Measurements from ENCODE around the gene PKD1.
"Not testable (repeated sequence)": the region's sequence is repeated elsewhere in the genome, so short reads cannot be mapped to it uniquely, and the experiment has no call there.

DNA sequence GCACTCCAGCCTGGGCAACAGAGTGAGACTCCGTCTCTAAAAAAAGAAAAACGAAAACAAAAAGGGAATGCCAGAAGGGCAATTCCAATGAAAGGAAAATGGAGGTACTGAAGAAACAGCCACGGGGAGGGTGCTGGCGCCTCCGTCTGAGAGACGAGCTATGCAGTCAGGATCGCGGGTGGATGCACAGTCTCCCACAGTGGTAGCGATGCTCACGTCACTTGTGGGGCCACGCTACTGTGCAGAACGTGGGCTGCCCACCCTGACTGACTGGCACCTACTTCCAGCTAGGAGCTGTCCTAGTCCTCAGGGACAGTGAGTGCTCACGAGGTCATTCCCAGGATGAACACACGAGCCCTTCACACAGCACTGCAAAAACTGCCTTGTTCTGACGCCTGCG lies 34.1 kb downstream of the PKD1 start:
- TF ChIP-seq, protein P1, sequence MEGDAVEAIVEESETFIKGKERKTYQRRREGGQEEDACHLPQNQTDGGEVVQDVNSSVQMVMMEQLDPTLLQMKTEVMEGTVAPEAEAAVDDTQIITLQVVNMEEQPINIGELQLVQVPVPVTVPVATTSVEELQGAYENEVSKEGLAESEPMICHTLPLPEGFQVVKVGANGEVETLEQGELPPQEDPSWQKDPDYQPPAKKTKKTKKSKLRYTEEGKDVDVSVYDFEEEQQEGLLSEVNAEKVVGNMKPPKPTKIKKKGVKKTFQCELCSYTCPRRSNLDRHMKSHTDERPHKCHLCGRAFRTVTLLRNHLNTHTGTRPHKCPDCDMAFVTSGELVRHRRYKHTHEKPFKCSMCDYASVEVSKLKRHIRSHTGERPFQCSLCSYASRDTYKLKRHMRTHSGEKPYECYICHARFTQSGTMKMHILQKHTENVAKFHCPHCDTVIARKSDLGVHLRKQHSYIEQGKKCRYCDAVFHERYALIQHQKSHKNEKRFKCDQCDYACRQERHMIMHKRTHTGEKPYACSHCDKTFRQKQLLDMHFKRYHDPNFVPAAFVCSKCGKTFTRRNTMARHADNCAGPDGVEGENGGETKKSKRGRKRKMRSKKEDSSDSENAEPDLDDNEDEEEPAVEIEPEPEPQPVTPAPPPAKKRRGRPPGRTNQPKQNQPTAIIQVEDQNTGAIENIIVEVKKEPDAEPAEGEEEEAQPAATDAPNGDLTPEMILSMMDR (IDR thresholded peaks at IDR 0.05; ENCODE audit: low read depth, low read length), result not testable (repeated sequence)
- not testable (repeated sequence) for TF ChIP-seq POLR2A (IDR thresholded peaks at IDR 0.05; ENCODE audit: extremely low read depth, insufficient read length); MYC (IDR thresholded peaks at IDR 0.05; ENCODE audit: low read depth, low read length)
- TF ChIP-seq, protein P2, sequence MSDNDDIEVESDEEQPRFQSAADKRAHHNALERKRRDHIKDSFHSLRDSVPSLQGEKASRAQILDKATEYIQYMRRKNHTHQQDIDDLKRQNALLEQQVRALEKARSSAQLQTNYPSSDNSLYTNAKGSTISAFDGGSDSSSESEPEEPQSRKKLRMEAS (IDR thresholded peaks at IDR 0.05; ENCODE audit: low read depth, low read length), result not testable (repeated sequence)

Measured in NB4 (cell line).